Gastrocnemius medialis (tissue), 4 donors: ENCODE data around the gene CEACAM21.

Experiments used
- CTCF ChIP-seq, 5 experiments: fragments of 450-650 bp in 3 of 5; fragments of 200-600 bp in 2 of 5; sonication (generic) in 2 of 5; IDR thresholded peaks in 4 of 5; conservative IDR thresholded peaks in 1 of 5; 1 replicate in 4 of 5; 2 replicates in 1 of 5; pipeline ENCODE4 v1.5.1; 2016 to 2019; ENCODE audit warnings: antibody characterized with exemption in 5 of 5, mild to moderate bottlenecking in 3 of 5, moderate library complexity in 3 of 5
- POLR2A ChIP-seq, 2 donors: fragments of 450-650 bp; IDR thresholded peaks; one replicate each; pipeline ENCODE4 v1.6.1; 2017; ENCODE audit warnings: antibody characterized with exemption in 2 of 2, mild to moderate bottlenecking in 2 of 2, moderate library complexity in 2 of 2

- TF ChIP-seq CTCF (IDR thresholded peaks at IDR 0.05 in 4 of 5, conservative IDR thresholded peaks at IDR 0.05 in 1 of 5) (no peak), POLR2A (IDR thresholded peaks at IDR 0.05) (no peak)
Measured at GRCh38 chr19:41589371-41589770, 13.4 kb downstream of the CEACAM21 start.
